ENCODE results near the gene PRKG1.

DNA sequence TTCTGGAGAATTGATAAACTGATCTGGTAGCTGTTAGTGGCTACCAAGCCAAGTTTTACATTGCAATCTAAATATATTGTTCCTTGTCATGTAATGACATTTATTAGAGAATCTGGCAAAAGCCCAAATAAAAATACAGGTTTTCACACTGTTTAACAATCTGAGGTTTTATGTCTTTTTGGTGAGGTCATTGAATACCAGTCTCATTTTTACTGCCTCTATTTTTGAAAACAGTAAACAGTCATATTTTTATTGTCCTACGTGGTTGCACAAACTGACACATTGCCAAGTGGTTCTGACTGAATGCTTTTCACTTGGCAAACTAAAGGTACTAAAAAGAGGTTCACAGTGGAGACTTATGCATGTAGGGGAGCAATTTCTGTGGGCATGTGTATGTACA lies 157.5 kb downstream of the PRKG1 start:
- TF ChIP-seq, protein P1, sequence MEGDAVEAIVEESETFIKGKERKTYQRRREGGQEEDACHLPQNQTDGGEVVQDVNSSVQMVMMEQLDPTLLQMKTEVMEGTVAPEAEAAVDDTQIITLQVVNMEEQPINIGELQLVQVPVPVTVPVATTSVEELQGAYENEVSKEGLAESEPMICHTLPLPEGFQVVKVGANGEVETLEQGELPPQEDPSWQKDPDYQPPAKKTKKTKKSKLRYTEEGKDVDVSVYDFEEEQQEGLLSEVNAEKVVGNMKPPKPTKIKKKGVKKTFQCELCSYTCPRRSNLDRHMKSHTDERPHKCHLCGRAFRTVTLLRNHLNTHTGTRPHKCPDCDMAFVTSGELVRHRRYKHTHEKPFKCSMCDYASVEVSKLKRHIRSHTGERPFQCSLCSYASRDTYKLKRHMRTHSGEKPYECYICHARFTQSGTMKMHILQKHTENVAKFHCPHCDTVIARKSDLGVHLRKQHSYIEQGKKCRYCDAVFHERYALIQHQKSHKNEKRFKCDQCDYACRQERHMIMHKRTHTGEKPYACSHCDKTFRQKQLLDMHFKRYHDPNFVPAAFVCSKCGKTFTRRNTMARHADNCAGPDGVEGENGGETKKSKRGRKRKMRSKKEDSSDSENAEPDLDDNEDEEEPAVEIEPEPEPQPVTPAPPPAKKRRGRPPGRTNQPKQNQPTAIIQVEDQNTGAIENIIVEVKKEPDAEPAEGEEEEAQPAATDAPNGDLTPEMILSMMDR (IDR thresholded peaks at IDR 0.05; ENCODE audit: low read depth, low read length, missing input control) = no peak
- TF ChIP-seq, protein P2, sequence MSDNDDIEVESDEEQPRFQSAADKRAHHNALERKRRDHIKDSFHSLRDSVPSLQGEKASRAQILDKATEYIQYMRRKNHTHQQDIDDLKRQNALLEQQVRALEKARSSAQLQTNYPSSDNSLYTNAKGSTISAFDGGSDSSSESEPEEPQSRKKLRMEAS (IDR thresholded peaks at IDR 0.05) = no peak
- TF ChIP-seq TAF1 (conservative IDR thresholded peaks at IDR 0.05) (no peak), SP1 (IDR thresholded peaks at IDR 0.05) (no peak), RAD21 (IDR thresholded peaks at IDR 0.05) (no peak), JUND (IDR thresholded peaks at IDR 0.05) (no peak)
